ENCODE results near the gene SLC22A8. TPM values are rescaled to one million over a fixed set of nuclear protein-coding genes. Genes with fewer than 3 reads are reported as not detected.
"Not testable (repeated sequence)": the region's sequence is repeated elsewhere in the genome, so short reads cannot be mapped to it uniquely, and the experiment has no call there.

The SLC22A8 gene
- polyA plus RNA-seq (2013, experiment 1 of 2) = not detected
- polyA plus RNA-seq (2013, experiment 2 of 2) = not detected

GRCh38 chr11:63015521-63016215, at the start of gene SLC22A8:
SLC22A8 (minus strand) TSS chr11:63015841; CDS start chr11:63014958, 883 bp downstream.
- Histone ChIP-seq H3K23ac (ENCODE audit: low read length in 2 of 2) (no peak within 1 kb of the TSS), H3K9ac (ENCODE audit: low read length) (no peak within 1 kb of the TSS), H3K9me3 (ENCODE audit: control insufficient read depth, low read length) (no peaks in the 10 kb centered on the region), H3K4ac (ENCODE audit: low read depth in 1 of 2, low read length in 2 of 2) (no peak within 1 kb of the TSS), H2BK120ac (ENCODE audit: low read depth, low read length) (no peak within 1 kb of the TSS), H3K79me1 (replicated peaks; ENCODE audit: low read length, poor library complexity, severe bottlenecking) (no peaks in the 10 kb centered on the region), H3K36me3 (ENCODE audit: control insufficient read depth in 1 of 2, insufficient read depth in 2 of 2, low read depth in 1 of 2, low read length in 2 of 2) (no peaks in the 10 kb centered on the region), H3K4me2 (ENCODE audit: low read length, poor library complexity, severe bottlenecking) (no peak within 1 kb of the TSS), H3K27ac (ENCODE audit: low read length, poor library complexity, severe bottlenecking) (no peak within 1 kb of the TSS), H3K4me1 (ENCODE audit: control insufficient read depth, insufficient read depth, low read depth, low read length) (peaks cover 15% of the 10 kb centered on the region), H3K4me3 (ENCODE audit: insufficient read depth in 1 of 2, low read depth in 1 of 2, low read length in 2 of 2) (no peak within 1 kb of the TSS), H4K91ac (ENCODE audit: low read length) (no peak within 1 kb of the TSS), H3K27me3 (ENCODE audit: control insufficient read depth in 1 of 2, insufficient read depth in 1 of 2, low read length in 2 of 2) (peaks cover 69 to 88% of the 10 kb centered on the region in 2 experiments), H3K14ac (ENCODE audit: low read length in 2 of 2) (peak within 1 kb of the TSS in 1 of 2 experiments; percentile 48), H2BK5ac (ENCODE audit: low read depth, low read length, poor library complexity, severe bottlenecking) (no peak within 1 kb of the TSS), H3K18ac (ENCODE audit: low read depth in 1 of 2, low read length in 2 of 2) (no peak within 1 kb of the TSS), H2AFZ (ENCODE audit: low read depth, low read length) (no peak within 1 kb of the TSS), H2BK15ac (ENCODE audit: low read depth, poor library complexity, severe bottlenecking) (no peak within 1 kb of the TSS), H2BK12ac (ENCODE audit: low read length in 2 of 2) (no peak within 1 kb of the TSS), H2AK5ac (ENCODE audit: low read length, severe bottlenecking) (no peak within 1 kb of the TSS), H4K8ac (ENCODE audit: low read length) (no peak within 1 kb of the TSS)
- WGBS = 72% methylated on average over 18 of the region's 18 CpGs
- no peak for DNase-seq

DNA sequence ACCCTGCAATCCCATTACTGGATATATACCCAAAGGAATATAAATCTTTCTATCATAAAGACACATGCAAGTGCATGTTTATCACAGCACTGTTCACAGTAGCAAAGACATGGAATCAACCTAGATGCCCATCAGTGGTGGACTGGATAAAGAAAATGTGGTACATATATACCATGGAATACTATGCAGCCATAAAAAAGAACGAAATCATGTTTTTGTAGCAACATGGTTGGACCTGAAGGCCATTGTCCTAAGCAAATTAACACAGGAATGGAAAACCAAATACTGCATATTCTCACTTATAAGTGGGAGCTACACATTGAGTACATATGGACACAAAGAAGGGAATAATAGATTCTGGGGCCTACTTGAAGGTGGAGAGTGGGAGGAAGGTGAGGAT, 30.6 kb upstream of the SLC22A8 start:
- DNase-seq; H3K79me1 ChIP-seq (replicated peaks; ENCODE audit: low read length, poor library complexity, severe bottlenecking); H3K27ac ChIP-seq (ENCODE audit: low read length, poor library complexity, severe bottlenecking); H3K36me3 ChIP-seq (ENCODE audit: control insufficient read depth in 1 of 2, insufficient read depth in 2 of 2, low read depth in 1 of 2, low read length in 2 of 2); H4K8ac ChIP-seq (ENCODE audit: low read length); H3K4me2 ChIP-seq (ENCODE audit: low read length, poor library complexity, severe bottlenecking); H4K91ac ChIP-seq (ENCODE audit: low read length); H3K9ac ChIP-seq (ENCODE audit: low read length); H3K4me3 ChIP-seq (ENCODE audit: insufficient read depth in 1 of 2, low read depth in 1 of 2, low read length in 2 of 2); H2BK15ac ChIP-seq (ENCODE audit: low read depth, poor library complexity, severe bottlenecking); H3K4me1 ChIP-seq (ENCODE audit: control insufficient read depth, insufficient read depth, low read depth, low read length); H2BK120ac ChIP-seq (ENCODE audit: low read depth, low read length); H3K4ac ChIP-seq (ENCODE audit: low read depth in 1 of 2, low read length in 2 of 2); H3K14ac ChIP-seq (ENCODE audit: low read length in 2 of 2); H2BK12ac ChIP-seq (ENCODE audit: low read length in 2 of 2); H3K9me3 ChIP-seq (ENCODE audit: control insufficient read depth, low read length); H2BK5ac ChIP-seq (ENCODE audit: low read depth, low read length, poor library complexity, severe bottlenecking); H3K27me3 ChIP-seq (ENCODE audit: control insufficient read depth in 1 of 2, insufficient read depth in 1 of 2, low read length in 2 of 2); H3K23ac ChIP-seq (ENCODE audit: low read length in 2 of 2); H2AFZ ChIP-seq (ENCODE audit: low read depth, low read length); H2AK5ac ChIP-seq (ENCODE audit: low read length, severe bottlenecking); H3K18ac ChIP-seq (ENCODE audit: low read depth in 1 of 2, low read length in 2 of 2): not testable (repeated sequence)
- no CpG with 5 or more reads among the region's 1 CpG for WGBS

DNA sequence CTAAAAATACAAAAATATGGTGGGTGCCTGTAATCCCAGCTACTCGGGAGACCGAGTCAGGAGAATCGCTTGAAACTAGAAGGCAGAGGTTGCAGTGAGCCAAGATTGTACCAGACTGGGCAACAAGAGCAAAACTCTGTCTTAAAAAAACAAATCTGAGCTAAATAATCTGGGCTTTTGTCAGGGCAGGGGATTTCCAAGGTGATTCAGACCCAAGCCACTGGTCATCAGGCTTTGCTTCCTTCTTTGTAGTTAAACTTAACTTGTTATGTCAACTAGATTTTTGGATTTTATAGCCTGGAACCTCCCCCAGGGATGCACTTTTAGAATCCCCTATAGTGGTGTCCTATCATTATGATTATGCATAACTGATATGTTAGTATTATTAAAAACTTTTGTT, 27.0 kb upstream of the SLC22A8 start:
- Histone ChIP-seq H3K23ac (ENCODE audit: low read length in 2 of 2) (no peak overlapping the region), H3K4me2 (ENCODE audit: low read length, poor library complexity, severe bottlenecking) (no peak overlapping the region), H2BK120ac (ENCODE audit: low read depth, low read length) (no peak overlapping the region), H3K18ac (ENCODE audit: low read depth in 1 of 2, low read length in 2 of 2) (no peak overlapping the region), H3K4me3 (ENCODE audit: insufficient read depth in 1 of 2, low read depth in 1 of 2, low read length in 2 of 2) (no peak overlapping the region), H3K14ac (ENCODE audit: low read length in 2 of 2) (no peak overlapping the region), H2AK5ac (ENCODE audit: low read length, severe bottlenecking) (no peak overlapping the region), H3K9me3 (ENCODE audit: control insufficient read depth, low read length) (no peaks in the 10 kb centered on the region), H3K27me3 (ENCODE audit: control insufficient read depth in 1 of 2, insufficient read depth in 1 of 2, low read length in 2 of 2) (no peaks in the 10 kb centered on the region), H3K79me1 (replicated peaks; ENCODE audit: low read length, poor library complexity, severe bottlenecking) (no peaks in the 10 kb centered on the region), H3K27ac (ENCODE audit: low read length, poor library complexity, severe bottlenecking) (no peak overlapping the region), H3K4ac (ENCODE audit: low read depth in 1 of 2, low read length in 2 of 2) (no peak overlapping the region), H4K91ac (ENCODE audit: low read length) (no peak overlapping the region), H2BK15ac (ENCODE audit: low read depth, poor library complexity, severe bottlenecking) (no peak overlapping the region), H2AFZ (ENCODE audit: low read depth, low read length) (no peak overlapping the region), H2BK5ac (ENCODE audit: low read depth, low read length, poor library complexity, severe bottlenecking) (no peak overlapping the region), H2BK12ac (ENCODE audit: low read length in 2 of 2) (no peak overlapping the region), H3K4me1 (ENCODE audit: control insufficient read depth, insufficient read depth, low read depth, low read length) (peaks cover under 1% of the 10 kb centered on the region), H3K36me3 (ENCODE audit: control insufficient read depth in 1 of 2, insufficient read depth in 2 of 2, low read depth in 1 of 2, low read length in 2 of 2) (no peaks in the 10 kb centered on the region), H4K8ac (ENCODE audit: low read length) (no peak overlapping the region), H3K9ac (ENCODE audit: low read length) (no peak overlapping the region)
- no peak for DNase-seq
- WGBS = 82% methylated on average over 3 of the region's 3 CpGs

- H4K8ac ChIP-seq (ENCODE audit: low read length) = no peak overlapping the region
- 94% methylated on average over 4 of the region's 4 CpGs for whole genome bisulfite sequencing
- no peak for DNase-seq
Measured at GRCh38 chr11:63032457-63032856, 16.8 kb upstream of the SLC22A8 start.

More at GRCh38 chr11:63032457-63032856, 16.8 kb upstream of the SLC22A8 start:
- Histone ChIP-seq H3K14ac (ENCODE audit: low read length in 2 of 2) (no peak overlapping the region), H3K27ac (ENCODE audit: low read length, poor library complexity, severe bottlenecking) (no peak overlapping the region), H4K91ac (ENCODE audit: low read length) (no peak overlapping the region), H2AK5ac (ENCODE audit: low read length, severe bottlenecking) (no peak overlapping the region), H3K36me3 (ENCODE audit: control insufficient read depth in 1 of 2, insufficient read depth in 2 of 2, low read depth in 1 of 2, low read length in 2 of 2) (no peaks in the 10 kb centered on the region), H3K4me3 (ENCODE audit: insufficient read depth in 1 of 2, low read depth in 1 of 2, low read length in 2 of 2) (no peak overlapping the region), H3K4me1 (ENCODE audit: control insufficient read depth, insufficient read depth, low read depth, low read length) (no peaks in the 10 kb centered on the region), H2AFZ (ENCODE audit: low read depth, low read length) (no peak overlapping the region), H3K27me3 (ENCODE audit: control insufficient read depth in 1 of 2, insufficient read depth in 1 of 2, low read length in 2 of 2) (peaks cover 11 to 45% of the 10 kb centered on the region in 2 experiments), H2BK5ac (ENCODE audit: low read depth, low read length, poor library complexity, severe bottlenecking) (no peak overlapping the region), H3K23ac (ENCODE audit: low read length in 2 of 2) (no peak overlapping the region), H2BK15ac (ENCODE audit: low read depth, poor library complexity, severe bottlenecking) (no peak overlapping the region), H3K79me1 (replicated peaks; ENCODE audit: low read length, poor library complexity, severe bottlenecking) (no peaks in the 10 kb centered on the region), H2BK12ac (ENCODE audit: low read length in 2 of 2) (no peak overlapping the region), H3K18ac (ENCODE audit: low read depth in 1 of 2, low read length in 2 of 2) (no peak overlapping the region), H3K4me2 (ENCODE audit: low read length, poor library complexity, severe bottlenecking) (no peak overlapping the region), H3K9ac (ENCODE audit: low read length) (no peak overlapping the region), H3K9me3 (ENCODE audit: control insufficient read depth, low read length) (peaks cover 4% of the 10 kb centered on the region), H3K4ac (ENCODE audit: low read depth in 1 of 2, low read length in 2 of 2) (no peak overlapping the region), H2BK120ac (ENCODE audit: low read depth, low read length) (no peak overlapping the region)
